Umbilical cord (tissue), 2 donors: Measurements from ENCODE around the gene VWCE. TPM values are rescaled to one million over a fixed set of nuclear protein-coding genes. Genes with fewer than 3 reads are reported as not detected.
A peak's percentile ranks its signal among the peaks of the same experiment; 100 is the strongest.

ENCODE experiments used
- DNase-seq: peaks from one replicate; pipeline ENCODE4 v3.0.0-alpha.2; 2015; ENCODE audit warnings: low spot score
- total RNA-seq: library from RNA; depleted of rRNA; stranded (reverse); fragments of >200 nt; gene quantifications from one replicate; pipeline ENCODE4 v1.2.3, GENCODE V29; 2014; ENCODE audit warnings: low replicate concordance; ENCODE audit not compliant: insufficient read depth

VWCE gene
- total RNA-seq, 1 donor from 2014 or later: not detected

DNA sequence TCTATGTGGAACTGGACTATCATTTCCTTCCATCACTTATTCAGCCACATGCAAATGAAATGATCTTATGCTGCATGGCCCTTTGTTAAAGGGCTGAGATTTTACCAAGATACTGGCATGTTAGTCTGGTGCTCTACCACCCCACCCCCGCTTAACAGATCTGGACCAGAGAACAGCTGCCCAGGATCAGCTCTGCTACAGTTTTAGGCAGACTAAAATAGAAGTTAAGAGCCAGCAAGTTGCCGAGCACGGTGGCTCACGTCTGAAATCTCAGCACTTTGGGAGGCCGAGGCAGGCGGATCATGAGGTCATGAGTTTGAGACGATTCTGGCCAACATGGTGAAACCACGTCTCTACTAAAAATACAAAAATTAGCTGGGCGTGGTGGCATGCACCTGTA is 33.2 kb upstream of the VWCE start:
- DNase-seq: no peak

DNA sequence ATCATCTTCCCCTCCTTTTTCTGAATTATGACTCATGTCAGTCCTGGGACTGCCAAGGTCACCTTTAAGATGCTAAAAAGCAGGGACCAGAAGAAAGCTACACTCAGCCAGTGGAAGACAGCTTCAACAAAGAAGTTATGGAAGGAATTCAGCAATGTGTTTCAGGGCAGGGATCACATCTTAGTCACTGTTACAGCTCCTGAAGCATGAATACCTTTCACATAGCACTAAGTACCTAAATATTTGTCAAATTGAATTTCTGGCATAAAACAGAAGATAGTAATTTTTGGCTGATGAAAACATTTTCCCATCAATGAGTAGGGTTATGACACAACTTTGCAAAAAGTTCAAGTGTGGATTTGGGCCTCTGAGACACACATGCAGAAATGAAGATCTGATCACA is 32.6 kb upstream of the VWCE start:
- DNase-seq: no peak

DNA sequence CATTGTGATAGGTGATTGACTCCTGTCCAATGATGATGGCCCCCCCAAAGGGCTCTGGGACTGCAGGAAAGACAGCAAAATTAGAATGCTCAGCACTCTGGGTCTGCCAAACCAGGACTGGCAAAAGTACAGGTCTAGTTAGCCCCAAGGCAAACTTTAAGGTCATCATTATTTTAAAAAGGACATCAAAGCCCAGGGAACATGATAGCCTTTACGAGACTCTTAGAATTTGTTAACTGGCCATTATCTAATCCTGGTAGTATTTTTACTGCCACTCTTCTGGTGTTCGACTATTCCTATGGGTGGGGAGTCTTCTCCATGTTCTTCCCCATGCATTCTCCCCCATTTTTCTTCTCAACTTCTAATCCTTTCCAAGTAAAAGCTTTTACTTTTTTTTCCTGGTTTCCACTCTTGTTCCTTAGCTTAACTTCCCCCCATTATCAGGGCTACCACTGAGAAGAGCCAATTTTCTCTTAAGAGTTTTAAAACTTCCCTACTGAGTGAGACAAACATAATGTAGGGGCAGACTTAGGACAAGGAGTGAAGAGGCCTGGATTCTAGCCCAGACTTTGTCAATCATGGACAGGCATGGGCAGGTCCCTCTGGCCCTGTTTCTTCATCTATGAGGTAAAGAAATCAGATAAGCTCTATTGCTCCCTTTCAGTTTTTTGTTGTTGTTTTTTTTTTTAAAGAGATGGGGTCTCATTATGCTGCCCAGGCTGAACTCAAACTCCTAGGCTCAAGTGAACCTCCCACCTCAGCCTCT is 30.7 kb upstream of the VWCE start:
- peak; percentile 60 for DNase-seq

DNA sequence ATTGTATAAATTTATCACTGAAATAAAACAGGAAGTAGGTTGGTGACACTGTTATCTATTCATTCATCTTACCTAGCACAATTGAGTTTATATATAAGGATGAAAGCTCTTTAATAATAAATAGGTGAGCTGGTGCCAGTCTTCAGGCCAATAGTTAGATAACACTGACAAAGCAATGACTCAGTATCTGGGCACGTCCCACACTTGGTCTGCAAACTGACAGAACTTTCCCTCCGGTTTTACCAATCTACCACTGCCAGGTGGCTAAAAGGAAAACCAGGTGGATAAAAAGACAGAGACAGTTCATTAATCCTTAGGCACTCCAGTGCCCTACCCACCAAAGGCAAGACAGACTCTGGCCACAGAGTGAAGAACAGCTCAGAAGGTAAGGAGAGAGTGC is 20.1 kb upstream of the VWCE start:
- no peak for DNase-seq

DNA sequence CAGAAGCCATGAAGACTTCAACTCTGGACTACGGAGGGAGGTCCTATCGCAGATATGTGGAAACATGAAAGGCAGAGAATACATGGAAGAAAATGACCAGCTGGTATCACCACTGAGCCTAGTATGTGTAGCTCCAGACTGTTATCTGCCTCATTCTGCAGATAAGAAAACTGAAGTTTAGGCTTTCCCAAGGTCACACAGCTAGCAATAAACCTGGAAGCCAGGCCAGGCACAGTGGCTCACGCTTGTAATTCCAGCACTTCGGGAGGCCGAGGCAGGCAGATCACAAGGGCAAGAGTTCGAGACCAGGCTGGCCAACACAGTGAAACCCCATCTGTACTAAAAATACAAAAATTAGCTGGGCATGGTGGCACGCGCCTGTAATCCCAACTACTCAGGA is 15.6 kb upstream of the VWCE start:
- no peak for DNase-seq

GRCh38 chr11:61309739-61310138 is 14.6 kb upstream of the VWCE start:
- no peak for DNase-seq

DNA sequence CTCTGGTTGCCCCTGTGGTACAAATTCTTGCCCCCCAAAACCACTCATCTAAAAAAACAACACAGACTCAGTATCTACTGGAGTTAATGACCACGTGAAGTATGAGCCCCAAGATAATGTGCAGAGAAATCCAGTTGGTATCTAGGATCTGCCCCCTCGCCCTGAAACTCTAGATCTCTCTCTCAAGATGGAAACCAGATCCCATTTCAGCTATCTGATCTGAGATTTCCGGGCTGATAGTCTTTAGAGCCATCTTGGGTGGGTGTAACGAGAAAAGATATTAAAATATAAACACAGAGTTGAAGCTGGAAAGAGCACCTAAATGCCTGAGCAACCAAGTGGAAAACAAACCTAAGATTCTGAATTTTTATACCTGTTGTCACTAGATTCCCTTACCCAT is 14.0 kb upstream of the VWCE start:
- no peak for DNase-seq

DNA sequence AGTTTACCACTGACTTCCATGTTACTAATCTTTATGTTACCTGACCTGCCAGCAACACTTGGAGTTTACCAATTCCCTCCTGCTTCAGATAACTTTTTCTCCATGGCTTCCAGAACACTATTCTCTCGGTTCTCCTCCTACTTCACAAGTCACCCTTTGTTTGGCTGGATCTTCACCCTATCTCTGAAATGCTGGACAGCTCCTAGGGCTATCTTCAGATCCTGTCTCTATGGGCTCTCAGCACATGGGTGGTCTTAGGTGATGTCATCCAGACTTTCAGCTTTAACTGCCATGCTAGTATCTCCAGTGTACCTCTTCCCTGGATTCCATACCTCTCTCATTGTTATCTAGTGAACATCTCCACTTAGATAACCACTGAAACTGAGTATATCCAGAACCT is 12.2 kb upstream of the VWCE start:
- no peak for DNase-seq

DNA sequence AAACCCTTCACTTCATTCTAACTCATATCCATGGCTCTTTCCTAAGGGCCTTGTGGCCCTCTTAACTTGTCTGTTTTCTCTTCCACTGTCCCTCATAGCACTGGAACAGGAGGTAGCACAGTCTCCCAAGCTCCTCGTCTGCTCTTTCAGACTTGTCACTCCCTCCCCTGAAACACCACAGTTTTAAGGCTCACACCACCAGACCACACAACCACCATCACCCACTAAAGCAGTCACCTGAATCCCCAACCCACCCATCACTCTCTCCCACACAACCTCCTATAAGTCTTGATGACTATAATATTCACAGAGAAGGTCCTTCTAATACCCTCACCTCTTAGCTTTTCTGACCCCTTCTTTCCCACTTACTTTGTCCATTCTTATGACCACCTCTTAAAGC is 11.1 kb upstream of the VWCE start:
- no peak for DNase-seq

- no peak for DNase-seq
Observed at GRCh38 chr11:61305417-61305816, 10.3 kb upstream of the VWCE start.

GRCh38 chr11:61303725-61304124 is 8.6 kb upstream of the VWCE start:
- no peak for DNase-seq

DNA sequence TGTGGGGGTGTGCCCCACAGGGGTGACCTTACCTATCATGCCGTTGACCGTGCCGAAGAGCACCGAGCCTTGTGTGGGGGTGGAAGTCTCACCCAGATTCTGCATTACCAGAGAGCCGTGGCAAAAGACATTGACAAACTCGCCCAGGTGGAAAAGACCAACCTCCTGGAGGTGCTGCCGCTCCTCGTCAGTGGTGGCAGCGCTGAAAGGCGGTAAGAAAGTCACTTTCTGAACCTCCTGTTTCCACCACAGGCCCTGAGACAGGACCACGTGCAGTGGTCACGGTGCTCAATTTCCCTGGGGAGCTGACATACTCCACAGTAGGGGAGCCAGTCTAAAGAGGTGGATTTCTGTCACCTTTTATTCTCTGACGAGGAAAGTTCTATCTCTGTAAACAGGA is 7.4 kb upstream of the VWCE start:
- no peak for DNase-seq

GRCh38 chr11:61298663-61299244 is 3.6 kb upstream of the VWCE start:
- DNase-seq: no peak

DNA sequence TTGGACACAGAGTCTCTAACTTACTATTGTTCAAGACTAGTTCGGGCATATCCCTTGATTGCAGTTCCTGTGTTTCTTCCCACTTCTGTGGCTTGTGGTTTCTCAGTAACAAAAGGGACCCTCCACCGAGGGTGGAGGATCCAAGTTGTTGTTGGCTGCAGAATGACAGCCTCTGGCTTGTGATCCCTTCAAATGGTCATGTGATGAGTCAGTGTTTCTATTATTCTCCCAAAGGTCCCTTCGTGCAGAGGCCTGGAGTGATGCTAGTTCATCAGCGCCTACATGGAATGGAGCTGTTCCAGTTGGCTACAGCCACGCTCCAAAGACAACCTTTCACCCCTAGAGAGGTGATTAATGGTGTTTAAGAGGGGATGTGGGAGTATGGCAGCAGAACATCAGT is 2.6 kb upstream of the VWCE start:
- DNase-seq: no peak

DNA sequence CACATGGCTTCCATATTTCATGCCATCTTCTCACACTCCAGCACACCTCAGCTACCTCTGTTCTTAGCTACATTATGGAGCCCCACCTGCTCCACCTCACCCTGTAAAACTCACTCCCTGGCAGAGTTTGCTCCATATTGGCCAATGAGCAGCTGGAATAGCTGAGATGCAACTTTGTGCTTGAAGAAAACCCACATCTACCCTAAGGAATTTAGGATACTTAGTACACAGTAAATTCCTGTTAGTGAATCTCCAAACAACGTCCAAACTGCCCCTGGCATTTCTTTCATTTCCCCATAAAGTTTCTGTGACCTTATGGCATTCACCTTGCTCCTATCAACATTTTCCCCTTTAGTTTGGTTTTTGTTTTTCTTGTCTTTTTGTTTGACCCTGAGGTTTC is 2.2 kb upstream of the VWCE start:
- no peak for DNase-seq

DNA sequence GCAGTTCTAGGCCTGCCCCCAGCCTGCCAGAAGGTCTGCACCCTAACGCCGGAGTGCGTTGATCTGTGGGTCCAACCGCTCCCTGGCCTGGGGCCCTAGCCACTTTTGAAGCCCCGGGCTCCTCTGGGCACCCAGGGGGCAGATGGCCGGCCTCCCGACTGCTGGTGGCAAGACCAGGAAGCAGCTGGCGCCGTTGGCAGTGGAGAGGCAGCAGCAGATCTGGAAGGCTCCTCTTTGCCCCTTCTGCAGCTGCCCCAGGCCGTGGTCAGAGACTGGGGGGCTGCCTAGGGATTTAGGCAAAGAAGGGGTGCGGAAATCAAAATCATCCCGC is 445 bp upstream of the VWCE start:
- DNase-seq: no peak

DNA sequence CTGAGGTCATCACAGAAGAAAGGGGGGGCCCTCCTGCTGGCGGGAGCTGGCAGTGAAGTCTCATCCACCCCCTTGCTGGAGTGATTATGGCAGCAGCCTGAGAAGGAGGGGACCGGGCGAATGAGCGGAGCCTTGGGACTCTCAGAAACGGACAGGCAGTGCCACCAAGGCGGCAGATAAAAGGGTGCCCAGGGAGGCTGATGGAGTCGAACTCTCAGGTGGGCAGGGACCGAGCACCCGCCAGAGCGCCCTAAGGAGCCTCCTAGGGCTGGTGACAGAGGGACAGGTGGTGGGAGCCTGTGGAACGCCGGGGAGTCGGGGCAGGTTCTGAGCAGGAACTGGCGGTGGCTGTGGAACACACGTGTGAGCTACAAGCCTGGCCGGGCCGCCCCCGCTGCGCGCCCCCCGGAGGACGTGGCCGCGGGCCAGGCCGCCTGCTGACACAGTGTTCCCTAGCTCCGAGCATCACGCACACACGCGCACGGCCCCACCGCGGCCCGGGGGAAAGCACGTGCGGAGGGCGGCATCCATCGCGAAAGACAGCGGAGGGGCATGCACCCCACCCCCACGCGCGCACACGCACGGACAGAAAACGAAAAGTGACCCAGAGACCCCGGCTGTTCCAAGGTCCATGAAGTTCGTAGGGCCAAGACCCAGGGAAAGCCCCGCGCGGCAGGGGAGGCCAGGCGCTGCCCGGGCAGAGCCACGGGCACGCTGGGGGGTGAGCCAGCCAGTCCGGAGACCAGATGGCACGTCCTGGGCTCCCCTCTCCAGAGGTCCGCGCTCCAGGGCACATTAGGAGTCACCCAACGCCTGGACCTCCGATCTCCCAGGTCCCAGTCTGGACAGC is 1.0 kb downstream of the VWCE start:
- peak; percentile 48 for DNase-seq

- no peak for DNase-seq
Observed at GRCh38 chr11:61292356-61292755, 2.8 kb downstream of the VWCE start.

DNA sequence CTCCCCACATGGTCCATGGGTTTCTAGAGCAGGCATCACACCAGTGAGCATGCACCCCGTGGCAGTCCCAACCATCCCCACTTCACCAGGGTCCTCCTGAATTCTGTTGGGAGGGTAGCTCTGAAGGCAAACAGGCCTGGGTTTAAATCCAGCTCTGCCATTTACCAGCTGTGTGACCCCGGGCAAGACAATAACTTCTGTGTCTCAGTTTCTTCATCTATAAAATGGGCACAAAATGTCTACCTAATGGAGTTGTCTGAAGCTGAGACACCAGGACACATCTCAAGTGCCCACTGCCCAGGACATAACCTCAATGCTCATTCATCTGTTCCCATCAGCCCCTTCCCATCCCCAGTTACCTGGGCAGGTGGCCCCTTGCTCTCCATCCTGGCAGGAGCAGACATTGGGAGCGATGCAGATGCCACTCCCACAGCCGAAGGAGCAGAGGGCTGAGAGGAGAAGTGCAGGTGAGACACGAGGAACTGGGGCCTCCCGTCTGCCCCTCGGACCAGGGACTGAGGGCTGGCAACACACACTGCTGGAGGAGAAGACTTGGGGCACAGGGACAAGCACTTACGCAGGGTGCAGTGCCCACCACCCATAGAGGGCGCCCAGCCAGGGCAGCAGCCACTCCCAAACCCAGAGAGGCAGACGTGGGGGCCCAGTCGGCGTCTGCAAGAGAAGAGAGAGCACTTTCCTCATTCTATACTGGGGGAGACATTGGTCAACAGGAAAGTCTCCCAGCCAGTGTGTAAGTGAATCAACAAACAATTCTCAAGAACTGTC is 4.0 kb downstream of the VWCE start:
- DNase-seq: no peak

DNA sequence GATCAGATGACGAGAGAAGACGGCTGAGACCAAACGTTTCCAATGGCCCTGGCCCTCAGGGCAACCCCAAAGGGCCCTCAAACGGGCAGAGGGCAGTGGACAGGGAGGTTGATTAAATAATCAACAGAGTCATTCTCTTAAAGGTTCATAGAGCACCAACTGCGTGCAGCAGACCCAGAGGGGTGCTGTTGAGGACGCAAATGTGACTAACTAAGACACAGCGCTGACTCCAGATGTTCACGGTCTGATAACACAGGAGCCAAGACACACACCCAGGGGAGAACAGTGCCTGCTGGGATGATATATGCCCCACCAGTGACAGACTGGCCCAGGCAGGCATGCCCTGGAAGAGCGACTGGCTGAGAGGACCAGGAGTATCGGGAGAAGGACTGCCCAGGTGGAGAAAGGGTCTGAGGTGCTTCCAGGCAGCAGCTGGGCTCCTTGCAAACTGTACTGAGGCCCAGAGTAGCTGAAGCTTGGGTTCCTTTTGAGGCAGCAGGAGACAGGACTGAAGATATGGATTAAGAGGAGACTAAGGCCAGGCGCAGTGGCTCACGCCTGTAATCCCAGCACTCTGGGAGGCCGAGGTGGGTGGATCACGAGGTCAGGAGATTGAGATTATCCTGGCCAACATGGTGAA is 7.7 kb downstream of the VWCE start:
- DNase-seq: no peak

- DNase-seq: no peak
Observed at GRCh38 chr11:61283613-61284012, 11.5 kb downstream of the VWCE start.
